ENCODE measurements around the gene TTLL3. TPM values are rescaled to one million over a fixed set of nuclear protein-coding genes. Genes with fewer than 3 reads are reported as not detected.
"Not testable (repeated sequence)": the region's sequence is repeated elsewhere in the genome, so short reads cannot be mapped to it uniquely, and the experiment has no call there.

The TTLL3 gene
- total RNA-seq, 1 donor from 2014 or later: 45.7 TPM

- DNase-seq: peak; percentile 99
- Mint-ChIP-seq H3K4me3 (ENCODE audit: unreplicated experiment) (peak within 1 kb of the TSS; percentile 96), H3K4me1 (ENCODE audit: low read depth, unreplicated experiment) (peaks cover 23% of the 10 kb centered on the region), H3K36me3 (ENCODE audit: unreplicated experiment) (peaks cover 5% of the 10 kb centered on the region), H3K9me3 (ENCODE audit: unreplicated experiment) (peaks cover 6% of the 10 kb centered on the region), H3K27me3 (ENCODE audit: unreplicated experiment) (peaks cover 2% of the 10 kb centered on the region), H3K27ac (ENCODE audit: unreplicated experiment) (peak within 1 kb of the TSS; percentile 64)
- TF ChIP-seq, protein P1, sequence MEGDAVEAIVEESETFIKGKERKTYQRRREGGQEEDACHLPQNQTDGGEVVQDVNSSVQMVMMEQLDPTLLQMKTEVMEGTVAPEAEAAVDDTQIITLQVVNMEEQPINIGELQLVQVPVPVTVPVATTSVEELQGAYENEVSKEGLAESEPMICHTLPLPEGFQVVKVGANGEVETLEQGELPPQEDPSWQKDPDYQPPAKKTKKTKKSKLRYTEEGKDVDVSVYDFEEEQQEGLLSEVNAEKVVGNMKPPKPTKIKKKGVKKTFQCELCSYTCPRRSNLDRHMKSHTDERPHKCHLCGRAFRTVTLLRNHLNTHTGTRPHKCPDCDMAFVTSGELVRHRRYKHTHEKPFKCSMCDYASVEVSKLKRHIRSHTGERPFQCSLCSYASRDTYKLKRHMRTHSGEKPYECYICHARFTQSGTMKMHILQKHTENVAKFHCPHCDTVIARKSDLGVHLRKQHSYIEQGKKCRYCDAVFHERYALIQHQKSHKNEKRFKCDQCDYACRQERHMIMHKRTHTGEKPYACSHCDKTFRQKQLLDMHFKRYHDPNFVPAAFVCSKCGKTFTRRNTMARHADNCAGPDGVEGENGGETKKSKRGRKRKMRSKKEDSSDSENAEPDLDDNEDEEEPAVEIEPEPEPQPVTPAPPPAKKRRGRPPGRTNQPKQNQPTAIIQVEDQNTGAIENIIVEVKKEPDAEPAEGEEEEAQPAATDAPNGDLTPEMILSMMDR (IDR thresholded peaks at IDR 0.05; ENCODE audit: partially characterized antibody, unreplicated experiment): no peak
Measured at GRCh38 chr3:9843715-9844438, 33.8 kb downstream of the TTLL3 start, which contains the start of gene RPUSD3. RPUSD3 (minus strand) TSS chr3:9844008; CDS start chr3:9843990, 18 bp downstream.

- no peak overlapping the region for H3K27ac Mint-ChIP-seq (ENCODE audit: unreplicated experiment)
- no peak for DNase-seq
- H3K4me3 Mint-ChIP-seq (ENCODE audit: unreplicated experiment): no peak overlapping the region
- TF ChIP-seq, protein P1 (IDR thresholded peaks at IDR 0.05; ENCODE audit: partially characterized antibody, unreplicated experiment): no peak
- H3K36me3 Mint-ChIP-seq (ENCODE audit: unreplicated experiment): peaks cover 5% of the 10 kb centered on the region
- H3K9me3 Mint-ChIP-seq (ENCODE audit: unreplicated experiment): peaks cover 2% of the 10 kb centered on the region
- H3K4me1 Mint-ChIP-seq (ENCODE audit: low read depth, unreplicated experiment): peaks cover 42% of the 10 kb centered on the region
- H3K27me3 Mint-ChIP-seq (ENCODE audit: unreplicated experiment): peaks cover 6% of the 10 kb centered on the region
Measured at GRCh38 chr3:9846231-9846630, 36.2 kb downstream of the TTLL3 start.

GRCh38 chr3:9846931-9847488, 36.9 kb downstream of the TTLL3 start:
- Mint-ChIP-seq H3K4me3 (ENCODE audit: unreplicated experiment) (no peak overlapping the region), H3K9me3 (ENCODE audit: unreplicated experiment) (peaks cover 2% of the 10 kb centered on the region), H3K4me1 (ENCODE audit: low read depth, unreplicated experiment) (peaks cover 48% of the 10 kb centered on the region), H3K27me3 (ENCODE audit: unreplicated experiment) (peaks cover 6% of the 10 kb centered on the region), H3K27ac (ENCODE audit: unreplicated experiment) (peak overlapping the region; percentile 96), H3K36me3 (ENCODE audit: unreplicated experiment) (peaks cover 2% of the 10 kb centered on the region)
- DNase-seq: no peak
- TF ChIP-seq, protein P1 (IDR thresholded peaks at IDR 0.05; ENCODE audit: partially characterized antibody, unreplicated experiment): peak; percentile 13

DNA sequence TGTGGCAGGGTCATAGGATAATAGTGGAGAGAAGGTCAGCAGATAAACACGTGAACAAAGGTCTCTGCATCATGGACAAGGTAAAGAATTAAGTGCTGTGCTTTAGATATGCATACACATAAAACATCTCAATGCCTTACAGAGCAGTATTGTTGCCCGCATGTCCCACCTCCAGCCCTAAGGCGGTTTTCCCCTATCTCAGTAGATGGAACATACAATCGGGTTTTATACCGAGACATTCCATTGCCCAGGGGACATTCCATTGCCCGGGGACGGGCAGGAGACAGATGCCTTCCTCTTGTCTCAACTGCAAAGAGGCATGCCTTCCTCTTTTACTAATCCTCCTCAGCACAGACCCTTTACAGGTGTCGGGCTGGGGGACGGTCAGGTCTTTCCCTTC, 37.8 kb downstream of the TTLL3 start:
- Mint-ChIP-seq H3K27ac (ENCODE audit: unreplicated experiment) (peak overlapping the region; percentile 96), H3K4me3 (ENCODE audit: unreplicated experiment) (peak overlapping the region; percentile 53), H3K4me1 (ENCODE audit: low read depth, unreplicated experiment) (peaks cover 50% of the 10 kb centered on the region)
- H3K9me3 Mint-ChIP-seq (ENCODE audit: unreplicated experiment); H3K27me3 Mint-ChIP-seq (ENCODE audit: unreplicated experiment); H3K36me3 Mint-ChIP-seq (ENCODE audit: unreplicated experiment); DNase-seq: not testable (repeated sequence)

DNA sequence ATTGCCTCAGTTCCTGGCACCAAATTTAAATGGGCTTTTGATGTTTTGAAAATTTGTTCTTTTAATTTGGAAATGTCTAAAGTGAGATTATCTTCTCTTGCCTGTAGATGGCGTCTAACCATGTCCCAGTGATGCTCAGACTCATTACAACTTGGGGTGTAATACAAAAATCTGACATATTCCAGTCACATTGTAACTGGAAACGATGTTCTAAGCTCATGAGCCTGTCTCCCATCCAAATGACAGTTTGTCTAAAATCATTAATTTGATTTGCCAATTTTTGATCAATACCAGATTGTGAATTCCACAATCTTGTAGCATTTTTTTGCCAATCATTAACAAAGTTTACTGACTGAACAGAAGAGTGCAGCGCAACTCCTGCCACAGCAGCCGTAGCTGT, 38.8 kb downstream of the TTLL3 start:
- TF ChIP-seq, protein P1 (IDR thresholded peaks at IDR 0.05; ENCODE audit: partially characterized antibody, unreplicated experiment): peak; percentile 58
- H3K27ac Mint-ChIP-seq (ENCODE audit: unreplicated experiment): peak overlapping the region; percentile 96

GRCh38 chr3:9851383-9851782, 41.3 kb downstream of the TTLL3 start:
- Mint-ChIP-seq H3K4me1 (ENCODE audit: low read depth, unreplicated experiment) (peaks cover 82% of the 10 kb centered on the region), H3K9me3 (ENCODE audit: unreplicated experiment) (peaks cover 11% of the 10 kb centered on the region), H3K27me3 (ENCODE audit: unreplicated experiment) (peaks cover 11% of the 10 kb centered on the region)
- H3K27ac Mint-ChIP-seq (ENCODE audit: unreplicated experiment); H3K4me3 Mint-ChIP-seq (ENCODE audit: unreplicated experiment); DNase-seq; H3K36me3 Mint-ChIP-seq (ENCODE audit: unreplicated experiment): not testable (repeated sequence)

More for the DNA sequence above, 38.8 kb downstream of the TTLL3 start:
- Mint-ChIP-seq H3K4me3 (ENCODE audit: unreplicated experiment) (peak overlapping the region; percentile 53), H3K4me1 (ENCODE audit: low read depth, unreplicated experiment) (peaks cover 59% of the 10 kb centered on the region)
- not testable (repeated sequence) for DNase-seq; H3K27me3 Mint-ChIP-seq (ENCODE audit: unreplicated experiment); H3K9me3 Mint-ChIP-seq (ENCODE audit: unreplicated experiment); H3K36me3 Mint-ChIP-seq (ENCODE audit: unreplicated experiment)

GRCh38 chr3:9851926-9852325, 41.9 kb downstream of the TTLL3 start:
- Mint-ChIP-seq H3K27me3 (ENCODE audit: unreplicated experiment) (peaks cover 11% of the 10 kb centered on the region), H3K4me1 (ENCODE audit: low read depth, unreplicated experiment) (peaks cover 82% of the 10 kb centered on the region), H3K27ac (ENCODE audit: unreplicated experiment) (peak overlapping the region; percentile 43), H3K9me3 (ENCODE audit: unreplicated experiment) (peaks cover 11% of the 10 kb centered on the region)
- not testable (repeated sequence) for H3K36me3 Mint-ChIP-seq (ENCODE audit: unreplicated experiment); H3K4me3 Mint-ChIP-seq (ENCODE audit: unreplicated experiment); DNase-seq

All from glutamatergic neuron (in vitro differentiated cells).